Measurements from ENCODE around the gene BORCS5. TPM values are rescaled to one million over a fixed set of nuclear protein-coding genes. Genes with fewer than 3 reads are reported as not detected.
"Not testable (repeated sequence)": the region's sequence is repeated elsewhere in the genome, so short reads cannot be mapped to it uniquely, and the experiment has no call there.

The BORCS5 gene
- total and polyA plus RNA-seq, 7 experiments from 2014 or later, result 8.4 to 28.2 (median 18.6) TPM

- Histone ChIP-seq H3K27ac (ENCODE audit: low read depth, low read length) (peak overlapping the region; percentile 69), H3K36me3 (ENCODE audit: control insufficient read depth in 2 of 3, insufficient read depth in 3 of 3, low read length in 3 of 3) (no peaks in the 10 kb centered on the region), H3K27me3 (ENCODE audit: control insufficient read depth in 2 of 2, insufficient read depth in 2 of 2, low read length in 2 of 2) (no peaks in the 10 kb centered on the region), H3K4me3 (ENCODE audit: low read length) (peak overlapping the region; percentile 48), H3K4me1 (ENCODE audit: control insufficient read depth in 2 of 2, insufficient read depth in 2 of 2, low read length in 2 of 2) (peaks cover 6 to 18% of the 10 kb centered on the region in 2 donors), H3K9me3 (ENCODE audit: control insufficient read depth in 2 of 3, low read length in 3 of 3) (no peaks in the 10 kb centered on the region)
- H3K27me3 Mint-ChIP-seq, result peaks cover 0 to 7% (median 0%) of the 10 kb centered on the region in 5 donors
- POLR2A ChIA-PET, result interaction anchor here (1.5 to 2.2 kb wide), 5 partner anchors 10 to 365 kb away, joined by 4 to 9 read pairs (median 5); partner anchors contain the start of gene CDKN1B
- peaks cover 28 to 74% (median 47%) of the 10 kb centered on the region in 7 donors for H3K4me1 Mint-ChIP-seq
- intact Hi-C loops (cut with micrococcal nuclease), result loop anchor here (10.0 kb wide), 2 partner anchors 754 to 1176 kb away; partner anchors contain the start of genes GSG1 (in 1 of the 2) and SMIM10L1 (in 1 of the 2)
- ATAC-seq (no peak), DNase-seq (no peak)
- peaks cover 0 to 4% (median 0%) of the 10 kb centered on the region in 5 donors for H3K36me3 Mint-ChIP-seq
- H3K9me3 Mint-ChIP-seq, result peaks cover 0 to 5% (median 0%) of the 10 kb centered on the region in 11 donors
- CTCF ChIA-PET, result interaction anchor here (0.5 to 1.3 kb wide), 5 partner anchors 12 to 809 kb away, joined by 3 to 8 read pairs (median 3); no protein-coding TSS in a partner anchor
- H3K4me3 Mint-ChIP-seq, result peak overlapping the region; percentile 74 to 84 (median 78)
- peak overlapping the region in 8 of 9 donors; percentile 76 to 92 (median 86) for H3K27ac Mint-ChIP-seq
Observed at GRCh38 chr12:12350868-12351463, 5.9 kb upstream of the BORCS5 start.

- ChIA-PET CTCF (interaction anchor here (0.5 to 1.1 kb wide), 4 partner anchors 13 to 809 kb away, joined by 3 to 6 read pairs (median 3); no protein-coding TSS in a partner anchor), POLR2A (interaction anchor here (1.5 to 2.2 kb wide), 3 partner anchors 9 to 352 kb away, joined by 4 to 5 read pairs (median 5); no protein-coding TSS in a partner anchor)
- peaks cover 31 to 73% (median 48%) of the 10 kb centered on the region in 7 donors for H3K4me1 Mint-ChIP-seq
- H3K36me3 ChIP-seq (ENCODE audit: control insufficient read depth in 2 of 3, insufficient read depth in 3 of 3, low read length in 3 of 3); H3K36me3 Mint-ChIP-seq; H3K9me3 ChIP-seq (ENCODE audit: control insufficient read depth in 2 of 3, low read length in 3 of 3); H3K9me3 Mint-ChIP-seq; H3K27me3 Mint-ChIP-seq; DNase-seq; H3K27me3 ChIP-seq (ENCODE audit: control insufficient read depth in 2 of 2, insufficient read depth in 2 of 2, low read length in 2 of 2); ATAC-seq; H3K4me3 ChIP-seq (ENCODE audit: low read length): not testable (repeated sequence)
- peak overlapping the region in 7 of 9 donors; percentile 76 to 92 (median 86) for H3K27ac Mint-ChIP-seq
- peak overlapping the region in 5 of 10 donors; percentile 19 to 81 (median 77) for H3K4me3 Mint-ChIP-seq
- peak overlapping the region; percentile 69 for H3K27ac ChIP-seq (ENCODE audit: low read depth, low read length)
- intact Hi-C loops (cut with micrococcal nuclease), result loop anchor here (10.0 kb wide), 2 partner anchors 753 to 1177 kb away; partner anchors contain the start of genes GSG1 (in 1 of the 2) and SMIM10L1 (in 1 of the 2)
- peaks cover 12 to 23% of the 10 kb centered on the region in 2 donors for H3K4me1 ChIP-seq (ENCODE audit: control insufficient read depth in 2 of 2, insufficient read depth in 2 of 2, low read length in 2 of 2)
Observed at GRCh38 chr12:12351468-12352185, 5.3 kb upstream of the BORCS5 start.

GRCh38 chr12:12353276-12353675 is 3.6 kb upstream of the BORCS5 start:
- H3K36me3 Mint-ChIP-seq, result peaks cover 0 to 2% (median 0%) of the 10 kb centered on the region in 5 donors
- ChIA-PET CTCF (no interaction called here), POLR2A (no interaction called here)
- H3K27ac Mint-ChIP-seq, result peak overlapping the region; percentile 1 to 79 (median 28)
- peaks cover 35 to 72% (median 51%) of the 10 kb centered on the region in 7 donors for H3K4me1 Mint-ChIP-seq
- peak overlapping the region in 1 of 10 donors; percentile 6 for H3K4me3 Mint-ChIP-seq
- Histone ChIP-seq H3K36me3 (ENCODE audit: control insufficient read depth in 2 of 3, insufficient read depth in 3 of 3, low read length in 3 of 3) (peaks cover 0 to 4% (median 0%) of the 10 kb centered on the region in 3 experiments), H3K4me3 (ENCODE audit: low read length) (no peak overlapping the region), H3K9me3 (ENCODE audit: control insufficient read depth in 2 of 3, low read length in 3 of 3) (no peaks in the 10 kb centered on the region), H3K27me3 (ENCODE audit: control insufficient read depth in 2 of 2, insufficient read depth in 2 of 2, low read length in 2 of 2) (no peaks in the 10 kb centered on the region), H3K4me1 (ENCODE audit: control insufficient read depth in 2 of 2, insufficient read depth in 2 of 2, low read length in 2 of 2) (peaks cover 17 to 28% of the 10 kb centered on the region in 2 donors), H3K27ac (ENCODE audit: low read depth, low read length) (no peak overlapping the region)
- ATAC-seq, result no peak
- H3K9me3 Mint-ChIP-seq, result peaks cover 0 to 3% (median 0%) of the 10 kb centered on the region in 11 donors
- intact Hi-C loops (cut with micrococcal nuclease), result loop anchor here (10.0 kb wide), 2 partner anchors 752 to 1178 kb away; partner anchors contain the start of genes GSG1 (in 1 of the 2) and SMIM10L1 (in 1 of the 2)
- no peak for DNase-seq
- no peaks in the 10 kb centered on the region for H3K27me3 Mint-ChIP-seq

GRCh38 chr12:12353807-12354206 is 3.1 kb upstream of the BORCS5 start:
- DNase-seq (no peak), ATAC-seq (no peak)
- no peak overlapping the region for H3K27ac ChIP-seq (ENCODE audit: low read depth, low read length)
- H3K4me3 ChIP-seq (ENCODE audit: low read length), result no peak overlapping the region
- peaks cover 0 to 4% (median 0%) of the 10 kb centered on the region in 3 experiments for H3K36me3 ChIP-seq (ENCODE audit: control insufficient read depth in 2 of 3, insufficient read depth in 3 of 3, low read length in 3 of 3)
- ChIA-PET POLR2A (no interaction called here), CTCF (interaction anchor here (1.2 kb wide), 1 partner anchor 19 kb away, joined by 3 read pairs; no protein-coding TSS in a partner anchor)
- peak overlapping the region in 8 of 9 donors; percentile 1 to 79 (median 43) for H3K27ac Mint-ChIP-seq
- peaks cover 0 to 2% (median 0%) of the 10 kb centered on the region in 5 donors for H3K36me3 Mint-ChIP-seq
- peaks cover 0 to 3% (median 0%) of the 10 kb centered on the region in 11 donors for H3K9me3 Mint-ChIP-seq
- no peaks in the 10 kb centered on the region for H3K27me3 ChIP-seq (ENCODE audit: control insufficient read depth in 2 of 2, insufficient read depth in 2 of 2, low read length in 2 of 2)
- peaks cover 22 to 29% of the 10 kb centered on the region in 2 donors for H3K4me1 ChIP-seq (ENCODE audit: control insufficient read depth in 2 of 2, insufficient read depth in 2 of 2, low read length in 2 of 2)
- H3K9me3 ChIP-seq (ENCODE audit: control insufficient read depth in 2 of 3, low read length in 3 of 3), result no peaks in the 10 kb centered on the region
- intact Hi-C loops (cut with micrococcal nuclease), result loop anchor here (10.0 kb wide), 2 partner anchors 751 to 1179 kb away; partner anchors contain the start of genes GSG1 (in 1 of the 2) and SMIM10L1 (in 1 of the 2)
- H3K4me3 Mint-ChIP-seq, result no peak overlapping the region
- peaks cover 38 to 73% (median 55%) of the 10 kb centered on the region in 7 donors for H3K4me1 Mint-ChIP-seq
- no peaks in the 10 kb centered on the region for H3K27me3 Mint-ChIP-seq

GRCh38 chr12:12356467-12356895 is 397 bp upstream of the BORCS5 start:
- peaks cover 31 to 69% (median 58%) of the 10 kb centered on the region in 7 donors for H3K4me1 Mint-ChIP-seq
- peak overlapping the region; percentile 85 for H3K4me3 ChIP-seq (ENCODE audit: low read length)
- CTCF ChIA-PET, result interaction anchor here (0.5 to 2.5 kb wide), 11 partner anchors 11 to 801 kb away, joined by 3 to 13 read pairs (median 5); partner anchors contain the start of gene DUSP16
- ATAC-seq, result no peak
- peaks cover 0 to 4% (median 3%) of the 10 kb centered on the region in 5 donors for H3K36me3 Mint-ChIP-seq
- POLR2A ChIA-PET, result interaction anchor here (0.6 to 4.0 kb wide), 27 partner anchors 9 to 813 kb away, joined by 3 to 88 read pairs (median 9); partner anchors contain the start of genes CDKN1B, CREBL2, DUSP16 and LRP6
- peaks cover 0 to 3% (median 0%) of the 10 kb centered on the region in 11 donors for H3K9me3 Mint-ChIP-seq
- H3K4me3 Mint-ChIP-seq, result peak overlapping the region; percentile 90 to 99 (median 96)
- DNase-seq, result peak in 1 of 9 donors; percentile 14
- intact Hi-C loops (cut with micrococcal nuclease), result loop anchor here (2.0 to 10.0 kb wide), 10 partner anchors 90 to 1186 kb away; partner anchors contain the start of genes SMIM10L1 (in 2 of the 2), CREBL2 (in 1 of the 2), DDX47 (in 1 of the 2) and ETV6 (in 1 of the 2)
- no peaks in the 10 kb centered on the region for H3K9me3 ChIP-seq (ENCODE audit: control insufficient read depth in 2 of 3, low read length in 3 of 3)
- peaks cover 0 to 4% (median 0%) of the 10 kb centered on the region in 3 experiments for H3K36me3 ChIP-seq (ENCODE audit: control insufficient read depth in 2 of 3, insufficient read depth in 3 of 3, low read length in 3 of 3)
- no peaks in the 10 kb centered on the region for H3K27me3 Mint-ChIP-seq
- H3K27me3 ChIP-seq (ENCODE audit: control insufficient read depth in 2 of 2, insufficient read depth in 2 of 2, low read length in 2 of 2), result no peaks in the 10 kb centered on the region
- peak overlapping the region; percentile 92 to 99 (median 98) for H3K27ac Mint-ChIP-seq
- peak overlapping the region; percentile 99 for H3K27ac ChIP-seq (ENCODE audit: low read depth, low read length)
- peaks cover 15 to 22% of the 10 kb centered on the region in 2 donors for H3K4me1 ChIP-seq (ENCODE audit: control insufficient read depth in 2 of 2, insufficient read depth in 2 of 2, low read length in 2 of 2)

Measured in naive thymus-derived CD4-positive, alpha-beta T cell (primary cell).